Measurements from ENCODE around the gene MORN5.
A peak's percentile ranks its signal among the peaks of the same experiment; 100 is the strongest.

Gene MORN5

GRCh38 chr9:122201641-122202040 lies 41.9 kb downstream of the MORN5 start:
- DNase-seq (ENCODE audit: low read depth): peak; percentile 50
- H3K4me3 ChIP-seq (ENCODE audit: control insufficient read depth, low read depth, low read length): no peak overlapping the region
- no peak for TF ChIP-seq CTCF (conservative IDR thresholded peaks at IDR 0.05; ENCODE audit: control insufficient read depth, insufficient read depth, low read depth, low read length)

- TF ChIP-seq CTCF (conservative IDR thresholded peaks at IDR 0.05; ENCODE audit: control insufficient read depth, insufficient read depth, low read depth, low read length): no peak
- DNase-seq (ENCODE audit: low read depth): no peak
- H3K4me3 ChIP-seq (ENCODE audit: control insufficient read depth, low read depth, low read length): no peak overlapping the region
Measured at GRCh38 chr9:122202111-122202510, 42.4 kb downstream of the MORN5 start.

- no peak for DNase-seq (ENCODE audit: low read depth)
- no peak for TF ChIP-seq CTCF (conservative IDR thresholded peaks at IDR 0.05; ENCODE audit: control insufficient read depth, insufficient read depth, low read depth, low read length)
Measured at GRCh38 chr9:122204055-122204454, 44.3 kb downstream of the MORN5 start.

GRCh38 chr9:122204491-122204890 lies 44.8 kb downstream of the MORN5 start:
- H3K4me3 ChIP-seq (ENCODE audit: control insufficient read depth, low read depth, low read length): no peak overlapping the region
- no peak for TF ChIP-seq CTCF (conservative IDR thresholded peaks at IDR 0.05; ENCODE audit: control insufficient read depth, insufficient read depth, low read depth, low read length)
- no peak for DNase-seq (ENCODE audit: low read depth)

More at GRCh38 chr9:122204055-122204454, 44.3 kb downstream of the MORN5 start:
- H3K4me3 ChIP-seq (ENCODE audit: control insufficient read depth, low read depth, low read length): no peak overlapping the region

- no peak for DNase-seq (ENCODE audit: low read depth)
- TF ChIP-seq CTCF (conservative IDR thresholded peaks at IDR 0.05; ENCODE audit: control insufficient read depth, insufficient read depth, low read depth, low read length): no peak
- no peak overlapping the region for H3K4me3 ChIP-seq (ENCODE audit: control insufficient read depth, low read depth, low read length)
Measured at GRCh38 chr9:122205176-122205575, 45.5 kb downstream of the MORN5 start.

- peak; percentile 85 for DNase-seq (ENCODE audit: low read depth)
- no peak overlapping the region for H3K4me3 ChIP-seq (ENCODE audit: control insufficient read depth, low read depth, low read length)
- no peak for TF ChIP-seq CTCF (conservative IDR thresholded peaks at IDR 0.05; ENCODE audit: control insufficient read depth, insufficient read depth, low read depth, low read length)
Measured at GRCh38 chr9:122206118-122207046, 46.7 kb downstream of the MORN5 start.
